ENCODE measurements around the gene HIVEP2.

HIVEP2 gene

DNA sequence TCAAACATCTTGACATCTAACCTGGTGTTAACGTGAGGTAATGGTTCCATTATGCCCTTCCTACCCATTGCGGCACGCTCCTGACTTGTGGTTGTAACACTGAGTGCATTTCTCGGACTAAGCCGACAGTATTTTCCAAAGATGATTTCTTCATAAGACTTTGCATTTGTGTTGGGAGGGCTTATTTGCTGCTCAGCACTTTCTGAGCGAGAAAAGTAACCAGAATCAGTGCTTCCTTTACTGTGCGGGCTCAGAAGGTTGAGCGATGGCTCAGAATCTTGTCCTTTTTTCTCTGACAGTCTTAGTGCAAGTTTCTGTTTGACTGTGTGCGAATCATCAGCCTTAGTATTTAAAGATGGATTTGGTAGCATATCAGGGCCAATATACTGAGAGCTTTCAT is 171.7 kb downstream of the HIVEP2 start:
- Histone ChIP-seq H3K4me3 (no peak overlapping the region), H3K27ac (no peak overlapping the region)

DNA sequence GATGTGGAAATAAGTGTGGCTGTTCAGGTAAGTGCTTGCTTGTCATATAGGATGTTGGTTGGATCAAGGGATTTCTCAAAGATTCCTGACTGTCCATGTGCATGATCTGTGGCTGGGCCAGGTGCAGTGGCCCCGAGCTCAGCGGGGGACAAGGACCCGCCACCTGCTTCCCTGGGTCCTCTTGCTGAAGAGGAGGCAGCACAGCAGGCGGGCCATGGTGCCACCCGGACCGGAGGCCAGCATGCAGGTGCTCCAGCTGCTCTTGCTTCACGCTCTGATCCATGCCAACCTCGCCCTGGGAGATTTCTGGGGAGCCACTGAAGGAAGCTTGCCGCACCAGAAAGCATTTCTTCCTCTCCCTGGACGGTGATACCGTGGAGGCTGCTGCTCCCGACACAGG is 173.8 kb downstream of the HIVEP2 start:
- H3K4me3 ChIP-seq, result no peak overlapping the region
- H3K27ac ChIP-seq, result no peak overlapping the region

DNA sequence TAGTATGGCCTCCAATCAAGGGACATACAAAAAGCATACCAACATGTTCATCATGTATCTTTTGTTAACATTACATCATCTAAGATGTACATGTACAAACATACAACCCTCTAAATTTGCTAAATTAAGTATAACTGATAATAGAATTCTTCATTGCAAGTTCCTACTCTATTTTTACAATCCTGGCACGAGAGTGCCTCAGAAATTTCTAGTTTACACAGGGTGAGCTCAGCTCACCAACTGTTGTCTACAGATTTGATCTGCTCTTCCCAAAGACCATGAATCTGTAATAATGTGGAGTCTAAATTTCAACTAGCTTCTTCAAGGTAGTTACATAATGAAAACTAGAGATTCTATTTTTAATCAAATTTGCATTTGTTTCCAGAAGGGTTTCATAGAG is 179.7 kb downstream of the HIVEP2 start:
- H3K27ac ChIP-seq, result no peak overlapping the region
- H3K4me3 ChIP-seq, result no peak overlapping the region

DNA sequence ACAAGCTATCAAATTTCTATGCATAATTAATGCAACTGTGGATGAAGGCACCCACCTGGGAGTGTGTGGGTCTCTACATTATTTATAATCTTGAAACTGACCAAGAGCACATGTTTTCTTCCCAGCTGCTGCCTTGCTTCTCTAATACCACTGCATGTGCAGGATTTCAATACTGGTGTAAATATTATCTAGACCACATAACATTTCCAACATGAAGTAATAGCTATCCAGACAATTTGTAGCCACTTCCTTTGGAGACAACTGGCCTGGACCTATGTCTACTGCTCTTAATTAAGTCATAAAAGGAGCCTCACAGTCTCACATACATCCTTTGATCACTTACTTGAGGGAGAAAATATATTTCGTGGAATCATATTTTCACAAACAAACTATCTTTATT is 180.7 kb downstream of the HIVEP2 start:
- H3K4me3 ChIP-seq, result no peak overlapping the region
- H3K27ac ChIP-seq, result no peak overlapping the region

DNA sequence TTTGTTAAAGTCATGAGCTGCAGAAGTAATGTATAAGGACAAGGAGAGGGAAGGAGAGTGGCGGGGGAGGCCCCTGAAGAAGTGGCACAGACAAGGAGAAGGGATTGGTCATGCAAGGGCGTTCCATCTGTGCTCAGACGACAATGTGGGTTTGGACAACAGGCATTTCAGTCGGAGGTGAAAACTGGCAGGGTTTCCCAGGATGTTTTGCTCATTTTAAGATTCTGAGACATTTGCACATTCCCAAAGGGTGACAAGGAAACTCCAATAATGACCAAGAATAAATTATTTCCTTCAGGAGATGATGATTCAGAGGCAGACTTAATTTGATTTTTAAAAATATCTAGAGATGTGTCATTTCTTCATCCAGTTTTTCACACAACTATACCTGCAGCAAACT is 181.8 kb downstream of the HIVEP2 start:
- Histone ChIP-seq H3K4me3 (no peak overlapping the region), H3K27ac (no peak overlapping the region)

DNA sequence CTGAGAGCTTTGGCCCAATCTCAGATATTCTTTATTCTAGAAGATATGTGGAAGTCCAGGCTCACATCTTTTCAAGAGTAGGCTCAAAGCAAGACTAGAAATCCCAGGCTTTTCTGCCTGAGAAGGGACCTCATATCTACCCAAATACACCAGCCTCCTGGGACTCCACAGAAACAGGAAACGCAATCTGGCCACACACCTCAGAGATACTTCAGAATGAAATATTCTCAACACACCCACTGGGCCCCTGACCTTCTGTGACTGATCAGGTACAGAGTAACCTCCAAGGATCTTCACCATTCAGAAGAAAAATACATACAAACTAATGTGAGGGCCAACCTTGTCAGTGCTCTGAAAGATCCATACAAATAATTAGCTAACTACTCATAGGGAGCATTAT is 183.2 kb downstream of the HIVEP2 start:
- Histone ChIP-seq H3K27ac (no peak overlapping the region), H3K4me3 (no peak overlapping the region)

DNA sequence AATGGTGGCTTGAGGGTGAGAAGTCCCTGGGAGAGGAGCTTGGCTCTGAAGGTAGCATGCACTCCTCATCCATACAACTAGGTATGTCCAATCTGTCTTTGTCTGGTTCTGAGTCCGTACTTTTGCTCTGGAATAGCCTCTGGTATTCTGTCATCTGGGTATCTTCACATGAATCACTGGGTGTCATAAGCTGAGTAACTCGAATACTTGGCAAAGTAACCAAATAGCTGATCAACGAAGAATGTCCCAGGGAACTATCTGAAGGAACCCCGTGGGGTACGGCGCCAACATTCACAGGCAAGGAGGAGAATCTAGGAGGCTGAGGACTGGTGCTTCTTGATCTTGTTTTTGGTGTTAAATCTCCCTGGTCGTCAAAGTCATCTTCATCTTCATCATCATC is 184.8 kb downstream of the HIVEP2 start:
- Histone ChIP-seq H3K27ac (no peak overlapping the region), H3K4me3 (no peak overlapping the region)

DNA sequence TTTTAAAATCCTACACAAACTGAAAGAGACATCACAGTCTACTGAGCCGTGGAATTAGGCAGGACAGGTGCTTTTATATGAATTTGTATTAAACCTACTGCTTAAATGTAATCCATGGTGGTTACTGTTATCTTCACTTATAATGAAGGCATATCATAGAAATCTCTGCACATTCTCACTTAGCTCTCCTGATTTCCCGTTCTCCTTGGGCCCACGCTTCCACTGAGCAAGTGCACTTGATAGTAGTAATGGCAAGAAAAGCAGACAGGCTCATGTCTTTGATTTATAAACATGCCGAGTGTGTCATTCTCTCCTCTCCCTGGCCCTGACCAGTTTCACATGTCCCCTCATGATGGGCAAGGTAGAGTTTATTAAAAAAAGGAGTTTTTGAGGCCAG is 186.3 kb downstream of the HIVEP2 start:
- no peak overlapping the region for H3K27ac ChIP-seq
- H3K4me3 ChIP-seq, result no peak overlapping the region

DNA sequence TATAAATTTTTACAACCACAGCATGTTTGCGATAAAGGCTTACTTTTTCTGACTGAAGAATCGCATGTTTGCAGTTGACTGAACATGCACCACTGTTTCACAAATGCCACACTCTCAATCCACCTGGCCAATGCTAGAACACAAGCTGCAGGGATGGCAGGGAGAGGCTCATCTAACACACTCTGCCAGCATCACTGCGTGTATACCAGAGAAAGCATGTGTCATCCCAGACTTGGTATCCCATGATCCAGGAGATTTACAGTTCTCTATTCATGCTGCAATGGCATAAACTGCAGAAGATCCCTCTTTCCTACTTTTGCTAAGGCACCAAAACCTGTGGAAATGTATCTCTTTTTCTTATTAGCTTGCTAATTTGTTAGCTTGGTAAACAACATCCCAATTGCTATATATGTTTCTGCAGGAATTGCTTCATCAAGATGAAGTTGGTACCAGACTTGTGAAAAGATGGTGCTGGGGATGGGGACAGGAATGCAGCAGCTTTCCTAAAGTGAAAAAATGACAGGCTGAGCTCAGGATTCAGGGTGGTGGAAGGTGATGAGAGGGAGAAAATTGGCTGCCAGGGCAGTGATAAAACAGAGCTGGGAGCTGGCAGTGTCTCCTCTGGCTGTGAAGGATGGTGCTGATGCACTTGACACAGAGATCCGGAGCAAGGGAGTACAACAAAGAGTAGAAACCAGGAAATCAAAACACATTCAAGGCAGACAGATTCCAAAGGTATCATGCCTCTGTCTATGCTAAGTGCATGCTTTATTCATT is 186.9 kb downstream of the HIVEP2 start:
- no peak overlapping the region for H3K27ac ChIP-seq

DNA sequence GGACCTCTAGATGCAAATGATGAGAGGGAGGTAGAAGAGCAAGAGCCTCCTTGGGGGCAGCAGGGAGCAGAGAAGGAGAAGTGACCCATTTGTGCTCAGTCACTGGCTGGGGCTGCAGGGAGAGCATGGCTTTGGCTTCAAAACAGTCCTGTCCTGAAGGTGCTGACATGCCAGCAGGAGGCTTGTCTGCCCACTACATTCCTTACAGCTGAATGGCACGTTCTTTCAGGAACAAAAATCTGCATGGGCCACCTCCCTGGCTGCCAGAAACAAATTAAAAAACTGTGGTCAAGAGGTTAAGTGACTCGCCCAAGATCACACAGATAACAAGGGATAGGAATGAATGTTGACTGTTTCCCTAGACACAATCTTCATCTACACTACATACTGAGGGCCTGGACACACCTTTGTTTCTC is 188.8 kb downstream of the HIVEP2 start:
- Histone ChIP-seq H3K4me3 (no peak overlapping the region), H3K27ac (no peak overlapping the region)

More for the DNA sequence above, 186.9 kb downstream of the HIVEP2 start:
- no peak overlapping the region for H3K4me3 ChIP-seq

DNA sequence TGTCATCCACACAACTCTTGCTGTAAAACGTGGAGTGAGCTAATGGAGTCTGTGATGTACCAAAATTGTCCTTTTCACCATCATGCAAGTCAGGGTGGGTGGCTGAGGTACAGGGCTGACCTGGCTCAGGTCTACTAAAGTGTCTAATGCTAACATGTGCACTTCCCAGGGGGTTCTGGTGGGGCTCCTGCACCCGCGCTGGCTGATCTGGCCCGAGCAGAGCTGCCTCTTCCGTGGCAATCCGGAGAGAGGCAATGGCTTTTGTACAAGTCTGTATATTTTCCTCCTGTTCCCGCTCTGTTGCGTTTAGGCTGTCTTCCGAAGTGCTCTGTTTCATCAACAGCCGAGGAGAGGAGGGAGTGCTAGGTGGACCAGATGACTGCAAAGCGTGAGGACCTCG is 191.8 kb downstream of the HIVEP2 start:
- Histone ChIP-seq H3K4me3 (no peak overlapping the region), H3K27ac (no peak overlapping the region)

DNA sequence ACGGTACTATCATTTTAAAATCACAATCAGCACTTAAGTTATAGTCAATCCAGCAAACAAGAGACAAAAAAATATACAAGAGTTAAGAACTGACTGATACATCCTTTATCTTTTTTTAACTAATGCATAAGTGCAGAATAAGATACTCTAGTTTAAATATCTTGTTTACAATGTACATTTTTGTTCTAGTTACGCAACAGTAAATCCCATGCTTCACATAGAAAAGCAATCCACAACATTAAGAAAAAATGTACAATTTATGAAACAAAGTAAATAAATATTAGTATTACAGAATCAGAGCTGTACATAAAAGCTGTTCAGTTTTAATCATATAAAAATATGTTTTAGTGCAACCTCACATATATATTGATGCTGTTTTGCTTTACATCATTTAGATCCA is 192.6 kb downstream of the HIVEP2 start:
- H3K27ac ChIP-seq, result no peak overlapping the region
- no peak overlapping the region for H3K4me3 ChIP-seq

DNA sequence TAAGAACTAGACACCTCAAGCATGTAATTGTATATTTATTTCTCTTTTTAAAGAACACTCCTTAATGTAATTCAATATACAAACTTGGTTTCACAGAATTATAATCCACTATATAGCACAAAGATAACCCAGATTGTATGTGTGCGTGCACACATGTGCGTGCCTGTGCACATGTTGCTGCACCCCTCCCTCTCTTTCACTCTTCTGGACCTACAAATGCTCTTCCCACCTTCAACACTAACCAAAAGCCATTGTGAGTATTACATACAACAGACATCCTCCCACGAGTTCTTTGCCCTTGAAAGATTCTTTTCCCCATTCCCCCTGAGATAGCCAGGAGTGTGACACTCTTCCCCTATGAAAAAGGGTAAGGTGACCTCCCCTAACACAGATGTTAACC is 193.5 kb downstream of the HIVEP2 start:
- H3K4me3 ChIP-seq, result no peak overlapping the region
- no peak overlapping the region for H3K27ac ChIP-seq

DNA sequence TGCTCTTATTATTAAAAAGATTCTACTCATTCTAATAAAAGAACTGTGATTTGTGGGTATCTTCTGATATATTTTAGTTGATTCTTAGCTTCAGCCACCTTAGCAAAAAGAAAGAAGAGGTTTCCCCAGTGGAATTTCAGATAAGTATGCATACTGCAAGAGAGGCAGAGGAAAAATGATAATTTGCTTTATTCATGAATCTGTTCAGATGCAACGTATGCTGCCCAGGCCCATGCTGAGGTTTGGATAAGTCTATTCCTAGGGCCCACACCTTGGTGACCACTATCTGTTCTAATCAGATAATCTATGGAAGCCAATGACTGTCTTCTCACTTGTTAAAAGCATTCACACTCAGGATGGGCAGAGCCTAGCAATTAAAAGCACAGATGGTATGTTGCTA is 194.0 kb downstream of the HIVEP2 start:
- no peak overlapping the region for H3K27ac ChIP-seq
- no peak overlapping the region for H3K4me3 ChIP-seq

DNA sequence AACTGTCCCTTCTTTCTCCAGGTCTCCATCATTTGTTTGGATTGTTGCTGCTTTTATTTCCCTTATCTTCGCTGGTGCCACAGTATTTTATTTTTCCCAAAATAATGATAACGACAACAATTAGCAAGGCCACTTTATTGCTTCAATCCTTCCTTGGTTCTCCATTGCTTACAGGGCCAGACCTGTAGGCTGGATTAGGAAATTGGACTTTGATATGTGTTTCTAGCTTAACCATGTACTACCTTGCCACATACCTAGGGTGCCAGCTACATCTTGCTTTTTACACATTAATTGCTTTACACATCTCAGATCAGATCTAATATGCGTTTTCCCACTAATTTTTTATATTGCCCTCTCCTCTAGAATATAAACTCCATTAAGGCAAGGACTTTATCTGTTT is 195.4 kb downstream of the HIVEP2 start:
- Histone ChIP-seq H3K27ac (no peak overlapping the region), H3K4me3 (no peak overlapping the region)

DNA sequence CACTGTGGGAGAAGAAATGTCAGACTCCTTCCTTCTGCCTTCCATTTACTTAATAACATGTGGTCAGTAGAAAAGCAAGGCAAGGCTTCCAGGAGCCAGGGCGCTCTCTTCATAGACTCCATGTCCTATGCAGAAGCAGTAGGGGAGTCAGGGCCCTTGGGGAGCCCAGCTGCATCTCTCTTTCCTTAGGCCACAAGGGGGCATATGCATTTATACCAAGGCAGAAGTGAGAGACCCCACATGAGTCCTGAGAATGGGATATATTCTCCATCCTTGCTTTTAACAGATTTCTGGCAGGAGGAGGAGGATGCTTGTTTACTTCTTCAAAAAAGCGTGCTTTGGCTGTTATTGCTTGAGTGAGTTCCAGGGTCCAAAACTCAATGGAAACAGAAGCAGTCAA is 198.5 kb downstream of the HIVEP2 start:
- no peak overlapping the region for H3K27ac ChIP-seq
- H3K4me3 ChIP-seq, result no peak overlapping the region

DNA sequence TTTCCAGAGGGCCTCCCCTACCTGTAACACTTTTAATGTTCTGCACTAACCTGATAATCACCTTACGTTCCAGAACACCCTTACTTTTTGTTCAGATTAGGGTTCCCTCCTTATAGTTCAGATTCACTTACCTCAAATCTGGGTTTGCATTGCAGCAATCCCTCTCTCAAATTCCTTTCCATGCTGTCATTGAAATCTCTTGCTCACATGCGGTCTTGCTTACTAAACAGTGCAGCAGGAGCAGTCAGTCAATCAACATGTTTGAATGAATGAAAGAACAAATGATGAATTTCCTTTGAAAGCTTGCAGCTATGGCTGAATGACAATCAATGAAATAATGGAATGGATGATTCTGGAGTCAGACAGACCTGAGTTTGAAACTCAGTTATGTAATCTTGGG is 200.1 kb downstream of the HIVEP2 start:
- Histone ChIP-seq H3K4me3 (no peak overlapping the region), H3K27ac (no peak overlapping the region)

DNA sequence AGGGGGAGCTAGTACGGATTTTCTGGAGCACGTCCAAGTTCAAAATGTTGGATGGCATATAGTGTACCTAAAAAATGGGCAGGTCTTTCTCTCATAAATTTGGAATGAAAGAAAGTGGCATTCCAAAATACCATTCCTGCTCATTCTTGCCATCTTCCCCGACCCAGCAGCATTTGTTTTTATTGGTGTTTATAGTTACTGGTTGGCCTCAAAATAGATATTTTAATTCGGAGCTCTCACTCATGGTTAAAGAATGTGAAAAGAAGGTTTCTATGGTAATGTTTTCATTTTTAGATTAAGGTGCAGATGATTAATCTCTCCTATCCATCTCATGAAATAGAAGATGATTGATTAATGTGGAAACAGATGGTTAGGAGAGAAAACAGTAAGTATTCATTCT is 204.5 kb downstream of the HIVEP2 start:
- H3K4me3 ChIP-seq, result no peak overlapping the region
- H3K27ac ChIP-seq, result no peak overlapping the region

DNA sequence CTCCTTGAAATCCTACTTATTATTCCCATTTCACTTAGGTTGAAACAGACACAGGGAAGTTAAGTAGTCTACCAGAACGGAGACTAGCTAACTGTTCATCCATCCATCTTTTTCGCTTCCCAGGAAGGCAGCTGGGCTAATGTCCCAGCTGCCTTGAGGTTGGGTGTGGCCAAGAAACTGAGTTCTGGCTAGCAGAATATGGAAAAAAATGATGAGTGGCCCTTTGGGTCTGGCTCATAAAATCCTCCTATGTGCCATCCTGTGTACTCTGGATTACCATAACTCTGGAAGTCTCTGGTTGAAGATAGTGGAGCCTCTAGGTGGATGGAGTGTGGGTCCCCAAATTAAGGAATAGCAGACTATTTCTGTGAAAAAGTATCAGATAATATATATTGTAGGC is 206.2 kb downstream of the HIVEP2 start:
- H3K27ac ChIP-seq, result no peak overlapping the region
- no peak overlapping the region for H3K4me3 ChIP-seq

DNA sequence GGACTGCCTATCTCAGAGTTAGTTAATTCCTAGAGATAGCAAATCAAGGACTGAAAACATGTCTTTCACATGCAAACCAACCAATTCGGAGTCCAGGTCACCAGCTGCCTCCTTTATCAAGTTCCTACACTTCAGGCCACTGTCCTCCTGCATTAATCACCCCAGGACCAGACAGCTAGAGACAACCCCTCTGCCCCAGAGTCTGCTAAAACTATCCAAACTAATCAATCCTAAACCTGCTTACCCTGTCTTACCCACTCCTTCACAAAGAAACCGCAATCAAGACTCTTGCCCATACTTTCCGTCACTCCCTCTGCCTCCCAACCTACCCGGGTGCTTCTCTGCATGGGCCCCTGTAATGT is 207.0 kb downstream of the HIVEP2 start:
- Histone ChIP-seq H3K27ac (peak overlapping the region in 2 of 21 experiments; percentile 11 to 18), H3K4me3 (no peak overlapping the region)

DNA sequence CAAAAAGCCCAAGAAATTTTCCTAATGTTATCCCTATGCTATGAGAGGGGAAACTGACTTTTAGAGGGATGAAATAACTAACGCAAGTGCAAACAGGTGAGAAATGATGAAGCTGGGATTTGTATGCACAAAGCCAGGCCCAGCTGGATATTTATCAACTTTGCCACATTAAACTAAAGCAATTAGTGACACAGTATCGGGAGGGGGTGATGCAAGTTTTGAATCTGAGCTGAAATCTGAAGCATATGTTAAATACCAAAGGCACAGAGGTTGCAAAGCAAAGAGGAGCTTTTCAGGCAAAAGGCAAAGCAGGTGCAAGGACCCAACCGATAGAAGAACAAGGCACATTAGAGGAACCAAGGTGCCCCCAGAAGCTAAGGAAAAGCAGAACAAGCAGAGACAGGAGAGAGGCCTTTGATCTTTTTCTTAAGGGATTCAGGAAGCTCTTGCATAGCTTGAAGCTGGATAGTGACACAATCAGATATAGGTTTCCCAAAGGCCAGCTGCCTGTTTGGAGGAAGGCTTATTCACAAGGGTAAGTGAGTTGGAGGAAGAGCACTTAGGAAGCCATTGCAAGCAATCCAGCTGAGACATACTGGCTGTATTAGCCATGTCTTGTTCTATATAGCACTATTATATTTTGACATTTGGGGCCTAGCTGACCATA is 207.5 kb downstream of the HIVEP2 start:
- H3K27ac ChIP-seq, result peak overlapping the region in 2 of 21 experiments; percentile 11 to 18
- H3K4me3 ChIP-seq, result no peak overlapping the region

DNA sequence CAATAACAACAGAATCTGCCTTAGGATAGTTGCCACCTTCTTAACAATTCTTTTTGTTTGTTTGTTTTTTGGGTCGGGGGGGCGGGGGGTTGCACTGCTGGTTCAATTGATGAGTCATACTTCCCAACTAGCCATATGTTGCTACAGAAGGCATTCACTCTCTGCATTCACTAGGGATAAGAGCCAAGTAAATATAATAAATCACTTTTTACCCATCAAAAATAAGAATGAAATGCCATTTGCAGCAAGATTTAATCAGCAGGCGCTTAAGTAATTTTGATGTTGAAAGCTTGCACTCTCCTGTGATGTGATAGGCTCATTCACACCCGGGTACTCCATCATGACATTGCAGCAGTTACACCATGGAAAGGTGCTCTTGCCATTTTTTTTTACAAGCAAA is 209.8 kb downstream of the HIVEP2 start:
- H3K27ac ChIP-seq, result no peak overlapping the region
- H3K4me3 ChIP-seq, result no peak overlapping the region

Data from skin epidermis (tissue), 12 donors.